Fibroblast of lung (primary cell): ENCODE data around the gene FLYWCH2. TPM values are rescaled to one million over a fixed set of nuclear protein-coding genes. Genes with fewer than 3 reads are reported as not detected.
"Not testable (repeated sequence)": the region's sequence is repeated elsewhere in the genome, so short reads cannot be mapped to it uniquely, and the experiment has no call there.

Experiments used
- DNase-seq, 2 donors: peaks; one replicate each; pipeline versions ENCODE4 v3.0.0 to v3.0.0-alpha.2; 2010; ENCODE audit warnings: low read depth in 2 of 2
- H2AFZ ChIP-seq: 2 replicates; pipeline ENCODE4 v1.5.1; 2012; ENCODE audit warnings: low read length, control low read depth, inconsistent platforms
- H3K27ac ChIP-seq: 2 replicates; pipeline ENCODE4 v1.5.1; 2011; ENCODE audit warnings: low read length, control low read depth; ENCODE audit not compliant: insufficient read depth
- H3K27me3 ChIP-seq: 2 replicates; pipeline ENCODE4 v1.5.1; 2011; ENCODE audit warnings: mild to moderate bottlenecking, low read length; ENCODE audit not compliant: control insufficient read depth, insufficient read depth
- H3K36me3 ChIP-seq: 2 replicates; pipeline ENCODE4 v1.5.1; 2011; ENCODE audit warnings: low read length; ENCODE audit not compliant: control insufficient read depth, insufficient read depth
- H3K4me1 ChIP-seq: 2 replicates; pipeline ENCODE4 v1.5.1; 2011; ENCODE audit warnings: low read length; ENCODE audit not compliant: control insufficient read depth, insufficient read depth; ENCODE audit errors: extremely low read depth
- H3K4me2 ChIP-seq: 2 replicates; pipeline ENCODE4 v1.5.1; 2011; ENCODE audit warnings: low read length, control low read depth; ENCODE audit not compliant: insufficient read depth; ENCODE audit errors: extremely low read depth
- H3K4me3 ChIP-seq, 4 experiments: fragments of 200-600 bp in 1 of 4; sonication (generic) in 1 of 4; replicated peaks in 1 of 4; 2 replicates each; pipeline ENCODE4 v1.5.1; 2011 to 2016; ENCODE audit warnings: low read length in 4 of 4, low read depth in 3 of 4, mild to moderate bottlenecking in 3 of 4, control low read depth in 2 of 4, inconsistent platforms in 1 of 4, mixed read lengths in 1 of 4; ENCODE audit not compliant: insufficient read depth in 1 of 4; ENCODE audit errors: control extremely low read depth in 1 of 4
- H3K79me2 ChIP-seq: 2 replicates; pipeline ENCODE4 v1.5.1; 2012; ENCODE audit warnings: mild to moderate bottlenecking, low read length, inconsistent platforms; ENCODE audit not compliant: control insufficient read depth, insufficient read depth
- H3K9ac ChIP-seq: 2 replicates; pipeline ENCODE4 v1.5.1; 2011; ENCODE audit warnings: mild to moderate bottlenecking, low read length, control low read depth; ENCODE audit not compliant: insufficient read depth
- H3K9me3 ChIP-seq: 2 replicates; pipeline ENCODE4 v1.5.1; 2012; ENCODE audit warnings: low read depth, low read length; ENCODE audit not compliant: control insufficient read depth, insufficient read depth
- H4K20me1 ChIP-seq: 2 replicates; pipeline ENCODE4 v1.5.1; 2011; ENCODE audit warnings: low read length; ENCODE audit not compliant: control insufficient read depth, insufficient read depth; ENCODE audit errors: extremely low read depth
- EZH2 ChIP-seq: IDR thresholded peaks from 2 replicates; pipeline ENCODE4 v1.5.1; 2012; ENCODE audit warnings: low read length, control low read depth, mild to moderate bottlenecking; ENCODE audit errors: missing control alignments
- polyA plus RNA-seq, 2 donors: library from polyadenylated mRNA; depleted of rRNA in 1 of 2; stranded (reverse) in 1 of 2; unstranded in 1 of 2; fragments of >200 nt; gene quantifications; 2 replicates each; pipeline ENCODE4 v1.2.1, GENCODE V29; 2011 to 2012; ENCODE audit warnings: missing spikeins in 1 of 2
- total RNA-seq: library from RNA; depleted of rRNA; stranded (reverse); fragments of >200 nt; gene quantifications from 2 replicates; pipeline ENCODE4 v1.2.1, GENCODE V29; 2014
- TF ChIP-seq, protein P1 (sequence below), 2 donors: IDR thresholded peaks in 1 of 2; conservative IDR thresholded peaks in 1 of 2; 1 replicate in 1 of 2; 2 replicates in 1 of 2; pipeline ENCODE4 v1.5.1; 2011 to 2012; ENCODE audit warnings: low read length in 2 of 2, control low read depth in 1 of 2, inconsistent platforms in 1 of 2, low read depth in 1 of 2, mild to moderate bottlenecking in 1 of 2

Gene FLYWCH2
- total and polyA plus RNA-seq, 2 donors (not counting 1 experiment from before 2014, with no cell fraction given): 21.2 to 55.2 TPM

- Histone ChIP-seq H3K4me3 (no peak overlapping the region), H3K36me3 (peaks cover 27% of the 10 kb centered on the region), H2AFZ (no peak overlapping the region), H3K27me3 (no peaks in the 10 kb centered on the region), H3K9me3 (no peaks in the 10 kb centered on the region), H3K9ac (no peak overlapping the region), H3K4me2 (no peak overlapping the region), H3K79me2 (no peaks in the 10 kb centered on the region), H4K20me1 (no peaks in the 10 kb centered on the region), H3K4me1 (no peaks in the 10 kb centered on the region), H3K27ac (no peak overlapping the region)
- TF ChIP-seq EZH2: no peak
- TF ChIP-seq, protein P1, sequence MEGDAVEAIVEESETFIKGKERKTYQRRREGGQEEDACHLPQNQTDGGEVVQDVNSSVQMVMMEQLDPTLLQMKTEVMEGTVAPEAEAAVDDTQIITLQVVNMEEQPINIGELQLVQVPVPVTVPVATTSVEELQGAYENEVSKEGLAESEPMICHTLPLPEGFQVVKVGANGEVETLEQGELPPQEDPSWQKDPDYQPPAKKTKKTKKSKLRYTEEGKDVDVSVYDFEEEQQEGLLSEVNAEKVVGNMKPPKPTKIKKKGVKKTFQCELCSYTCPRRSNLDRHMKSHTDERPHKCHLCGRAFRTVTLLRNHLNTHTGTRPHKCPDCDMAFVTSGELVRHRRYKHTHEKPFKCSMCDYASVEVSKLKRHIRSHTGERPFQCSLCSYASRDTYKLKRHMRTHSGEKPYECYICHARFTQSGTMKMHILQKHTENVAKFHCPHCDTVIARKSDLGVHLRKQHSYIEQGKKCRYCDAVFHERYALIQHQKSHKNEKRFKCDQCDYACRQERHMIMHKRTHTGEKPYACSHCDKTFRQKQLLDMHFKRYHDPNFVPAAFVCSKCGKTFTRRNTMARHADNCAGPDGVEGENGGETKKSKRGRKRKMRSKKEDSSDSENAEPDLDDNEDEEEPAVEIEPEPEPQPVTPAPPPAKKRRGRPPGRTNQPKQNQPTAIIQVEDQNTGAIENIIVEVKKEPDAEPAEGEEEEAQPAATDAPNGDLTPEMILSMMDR (conservative IDR thresholded peaks at IDR 0.05 in 1 of 2, IDR thresholded peaks at IDR 0.05 in 1 of 2; ENCODE audit: low read depth in 1 of 2, low read length in 2 of 2): no peak
- DNase-seq: no peak
These were observed 57.0 kb downstream of the FLYWCH2 start for GRCh38 chr16:2939968-2940367.

GRCh38 chr16:2942045-2942444, 59.0 kb downstream of the FLYWCH2 start:
- Histone ChIP-seq H3K4me3 (no peak overlapping the region), H3K79me2 (no peaks in the 10 kb centered on the region), H3K4me1 (no peaks in the 10 kb centered on the region), H3K9ac (no peak overlapping the region), H3K9me3 (no peaks in the 10 kb centered on the region), H2AFZ (no peak overlapping the region), H3K27me3 (no peaks in the 10 kb centered on the region), H3K36me3 (peaks cover 17% of the 10 kb centered on the region), H3K27ac (no peak overlapping the region), H3K4me2 (no peak overlapping the region), H4K20me1 (no peaks in the 10 kb centered on the region)
- no peak for TF ChIP-seq EZH2
- TF ChIP-seq, protein P1 (conservative IDR thresholded peaks at IDR 0.05 in 1 of 2, IDR thresholded peaks at IDR 0.05 in 1 of 2; ENCODE audit: low read depth in 1 of 2, low read length in 2 of 2): no peak
- DNase-seq: no peak

GRCh38 chr16:2943716-2944115, 60.7 kb downstream of the FLYWCH2 start:
- H3K27ac ChIP-seq, H4K20me1 ChIP-seq, DNase-seq, H3K36me3 ChIP-seq, H3K9me3 ChIP-seq, H3K4me2 ChIP-seq, H3K9ac ChIP-seq, H3K27me3 ChIP-seq, H3K4me3 ChIP-seq, H3K4me1 ChIP-seq, H3K79me2 ChIP-seq, H2AFZ ChIP-seq: not testable (repeated sequence)
